ENCODE measurements around the gene FUCA1. TPM values are rescaled to one million over a fixed set of nuclear protein-coding genes. Genes with fewer than 3 reads are reported as not detected.

Gene FUCA1
- polyA plus RNA-seq, 3 donors = 24.2 to 97.7 (median 96.6) TPM

- no peak for TF ChIP-seq CTCF (IDR thresholded peaks at IDR 0.05)
- no peaks in the 10 kb centered on the region for H3K9me3 ChIP-seq (replicated peaks in 1 of 2; ENCODE audit: control insufficient read depth in 1 of 2, insufficient read depth in 1 of 2, low read length in 2 of 2)
- H3K36me3 Mint-ChIP-seq = peaks cover 19 to 26% of the 10 kb centered on the region in 2 donors
- peaks cover 41 to 45% of the 10 kb centered on the region in 2 donors for H3K4me1 ChIP-seq (ENCODE audit: control insufficient read depth in 1 of 2, insufficient read depth in 2 of 2, low read length in 2 of 2)
- H3K4me3 ChIP-seq (replicated peaks in 1 of 3; ENCODE audit: low read depth in 2 of 3, low read length in 3 of 3) = no peak overlapping the region
- peaks cover 25 to 41% (median 38%) of the 10 kb centered on the region in 3 donors for H3K27me3 Mint-ChIP-seq (ENCODE audit: low read depth in 3 of 3)
- peak overlapping the region in 1 of 2 donors; percentile 56 for H3K4me3 Mint-ChIP-seq
- H3K4me2 ChIP-seq (replicated peaks; ENCODE audit: extremely low read depth, low read length, poor library complexity, severe bottlenecking) = no peak overlapping the region
- peak in 1 of 3 donors; percentile 29 for DNase-seq
- H3K27ac Mint-ChIP-seq = no peak overlapping the region
- H3K27ac ChIP-seq (ENCODE audit: low read depth in 1 of 2, low read length in 2 of 2) = no peak overlapping the region
- no peak overlapping the region for H3K9ac ChIP-seq (ENCODE audit: insufficient read depth, low read length, poor library complexity, severe bottlenecking)
- H4K20me1 ChIP-seq (ENCODE audit: insufficient read depth, low read length) = no peaks in the 10 kb centered on the region
- peaks cover 0 to 8% (median 0%) of the 10 kb centered on the region in 7 donors for H3K9me3 Mint-ChIP-seq
- 71% methylated on average over 8 of the region's 10 CpGs for whole genome bisulfite sequencing (ENCODE audit: insufficient coverage)
- peaks cover 58% of the 10 kb centered on the region for H3K4me1 Mint-ChIP-seq
- intact Hi-C loops (cut with micrococcal nuclease) = no loop called here
- H3K27me3 ChIP-seq (ENCODE audit: control insufficient read depth in 2 of 2, insufficient read depth in 2 of 2, low read length in 2 of 2) = peaks cover 11 to 28% of the 10 kb centered on the region in 2 donors
- no peaks in the 10 kb centered on the region for H3K79me2 ChIP-seq (ENCODE audit: insufficient read depth, low read length)
- no peaks in the 10 kb centered on the region for H3K36me3 ChIP-seq (replicated peaks in 1 of 2; ENCODE audit: control insufficient read depth in 1 of 2, insufficient read depth in 2 of 2, low read length in 2 of 2)
- H2AFZ ChIP-seq (ENCODE audit: insufficient read depth, low read depth, low read length, poor library complexity, severe bottlenecking) = no peak overlapping the region
Observed at GRCh38 chr1:23904748-23905357, 36.8 kb upstream of the FUCA1 start.

- H3K27ac Mint-ChIP-seq = no peak overlapping the region
- peaks cover 55% of the 10 kb centered on the region for H3K4me1 Mint-ChIP-seq
- no peaks in the 10 kb centered on the region for H3K9me3 ChIP-seq (replicated peaks in 1 of 2; ENCODE audit: control insufficient read depth in 1 of 2, insufficient read depth in 1 of 2, low read length in 2 of 2)
- no peaks in the 10 kb centered on the region for H3K36me3 ChIP-seq (replicated peaks in 1 of 2; ENCODE audit: control insufficient read depth in 1 of 2, insufficient read depth in 2 of 2, low read length in 2 of 2)
- H2AFZ ChIP-seq (ENCODE audit: insufficient read depth, low read depth, low read length, poor library complexity, severe bottlenecking) = no peak overlapping the region
- WGBS (ENCODE audit: insufficient coverage) = 90% methylated on average over 4 of the region's 6 CpGs
- no peak overlapping the region for H3K27ac ChIP-seq (ENCODE audit: low read depth in 1 of 2, low read length in 2 of 2)
- peaks cover 25 to 43% (median 43%) of the 10 kb centered on the region in 3 donors for H3K27me3 Mint-ChIP-seq (ENCODE audit: low read depth in 3 of 3)
- DNase-seq = no peak
- H4K20me1 ChIP-seq (ENCODE audit: insufficient read depth, low read length) = no peaks in the 10 kb centered on the region
- no peaks in the 10 kb centered on the region for H3K79me2 ChIP-seq (ENCODE audit: insufficient read depth, low read length)
- no peak overlapping the region for H3K4me3 ChIP-seq (replicated peaks in 1 of 3; ENCODE audit: low read depth in 2 of 3, low read length in 3 of 3)
- H3K4me2 ChIP-seq (replicated peaks; ENCODE audit: extremely low read depth, low read length, poor library complexity, severe bottlenecking) = no peak overlapping the region
- intact Hi-C loops (cut with micrococcal nuclease) = no loop called here
- H3K4me3 Mint-ChIP-seq = peak overlapping the region in 1 of 2 donors; percentile 80
- H3K9ac ChIP-seq (ENCODE audit: insufficient read depth, low read length, poor library complexity, severe bottlenecking) = no peak overlapping the region
- peaks cover 11 to 28% of the 10 kb centered on the region in 2 donors for H3K27me3 ChIP-seq (ENCODE audit: control insufficient read depth in 2 of 2, insufficient read depth in 2 of 2, low read length in 2 of 2)
- TF ChIP-seq CTCF (IDR thresholded peaks at IDR 0.05) = no peak
- H3K9me3 Mint-ChIP-seq = peaks cover 0 to 8% (median 0%) of the 10 kb centered on the region in 7 donors
- H3K36me3 Mint-ChIP-seq = peaks cover 19 to 26% of the 10 kb centered on the region in 2 donors
- H3K4me1 ChIP-seq (ENCODE audit: control insufficient read depth in 1 of 2, insufficient read depth in 2 of 2, low read length in 2 of 2) = peaks cover 33 to 41% of the 10 kb centered on the region in 2 donors
Observed at GRCh38 chr1:23903754-23904153, 35.7 kb upstream of the FUCA1 start.

Measured in CD14-positive monocyte (primary cell).